Common myeloid progenitor, CD34-positive (primary cell): ENCODE data around the gene MRPL14.
A peak's percentile ranks its signal among the peaks of the same experiment; 100 is the strongest.

ENCODE experiments used
- CTCF ChIA-PET: fragments of 350-600 bp; sonication (Branson Sonifier 250); formaldehyde crosslinking; loops from one replicate; lab custom pipeline; 2021; ENCODE audit warnings: antibody characterized with exemption; lab: Charles Lee
- POLR2A ChIA-PET: fragments of 350-600 bp; sonication (Branson Sonifier 250); formaldehyde crosslinking; loops from one replicate; lab custom pipeline; 2021; ENCODE audit warnings: antibody characterized with exemption; lab: Charles Lee
- DNase-seq, 3 donors: peaks; one replicate each; pipeline versions ENCODE4 v3.0.0 to v3.0.0-alpha.2; 2013
- H3K27ac ChIP-seq, 2 experiments: 1 replicate in 1 of 2; 2 replicates in 1 of 2; pipeline ENCODE4 v1.7.0; 2013; ENCODE audit warnings: inconsistent platforms in 2 of 2, low read length in 2 of 2, mild to moderate bottlenecking in 2 of 2, low read depth in 1 of 2, moderate library complexity in 1 of 2; ENCODE audit not compliant: severe bottlenecking in 2 of 2, insufficient read depth in 1 of 2, poor library complexity in 1 of 2
- H3K27me3 ChIP-seq, 5 experiments: replicated peaks in 2 of 5; 1 replicate in 3 of 5; 2 replicates in 2 of 5; pipeline versions ENCODE4 v1.6.1 to v1.7.0; 2013; ENCODE audit warnings: low read length in 4 of 5, mild to moderate bottlenecking in 2 of 5, moderate library complexity in 2 of 5, inconsistent platforms in 1 of 5; ENCODE audit not compliant: insufficient read depth in 5 of 5, control insufficient read depth in 4 of 5
- H3K36me3 ChIP-seq, 4 experiments: 1 replicate in 2 of 4; 2 replicates in 2 of 4; pipeline versions ENCODE4 v1.6.1 to v1.7.0; 2013; ENCODE audit warnings: low read length in 3 of 4, control low read depth in 1 of 4, mild to moderate bottlenecking in 1 of 4; ENCODE audit not compliant: control insufficient read depth in 4 of 4, insufficient read depth in 4 of 4
- H3K4me1 ChIP-seq, 4 experiments: 1 replicate in 3 of 4; 2 replicates in 1 of 4; pipeline versions ENCODE4 v1.6.1 to v1.7.1; 2013; ENCODE audit warnings: low read length in 3 of 4, mild to moderate bottlenecking in 3 of 4, control low read depth in 1 of 4, inconsistent platforms in 1 of 4, moderate library complexity in 1 of 4; ENCODE audit not compliant: control insufficient read depth in 4 of 4, insufficient read depth in 4 of 4; ENCODE audit errors: control extremely low read depth in 1 of 4
- H3K4me3 ChIP-seq, 7 experiments: 1 replicate in 4 of 7; 2 replicates in 3 of 7; pipeline versions ENCODE4 v1.5.1 to v1.7.0; 2013; ENCODE audit warnings: mild to moderate bottlenecking in 7 of 7, low read length in 6 of 7, moderate library complexity in 6 of 7, inconsistent platforms in 2 of 7, low read depth in 2 of 7, control low read depth in 1 of 7; ENCODE audit not compliant: insufficient read depth in 4 of 7, control insufficient read depth in 1 of 7; ENCODE audit errors: extremely low read depth in 1 of 7
- H3K9me3 ChIP-seq, 5 experiments: 1 replicate in 4 of 5; 2 replicates in 1 of 5; pipeline versions ENCODE4 v1.6.1 to v1.7.1; 2013; ENCODE audit warnings: low read length in 4 of 5, mild to moderate bottlenecking in 2 of 5, inconsistent platforms in 1 of 5, low read depth in 1 of 5, moderate library complexity in 1 of 5; ENCODE audit not compliant: control insufficient read depth in 4 of 5, insufficient read depth in 2 of 5; ENCODE audit errors: control extremely low read depth in 1 of 5
- WGBS: methylation state at CpG from one replicate; pipeline ENCODE4 v1.1.5; 2013; ENCODE audit not compliant: insufficient coverage; 5-methylcytosine and 5-hydroxymethylcytosine counted together

MRPL14 gene

GRCh38 chr6:44128020-44128917 lies 1.0 kb upstream of the MRPL14 start:
- Histone ChIP-seq H3K4me3 (peak overlapping the region; percentile 44 to 82 (median 71)), H3K36me3 (peaks cover 0 to 4% (median 0%) of the 10 kb centered on the region in 4 experiments), H3K9me3 (no peaks in the 10 kb centered on the region), H3K27me3 (peaks cover 0 to 13% (median 9%) of the 10 kb centered on the region in 5 experiments), H3K4me1 (peaks cover 18 to 44% (median 31%) of the 10 kb centered on the region in 4 experiments), H3K27ac (peak overlapping the region in 1 of 2 experiments; percentile 5)
- DNase-seq: peak in 2 of 3 donors; percentile 29 to 46
- ChIA-PET CTCF (interaction anchor here (1.2 to 1.5 kb wide), 3 partner anchors 8 to 38 kb away, joined by 3 to 5 read pairs (median 3); no protein-coding TSS in a partner anchor), POLR2A (no interaction called here)
- WGBS: 11% methylated on average over 31 of the region's 49 CpGs

DNA sequence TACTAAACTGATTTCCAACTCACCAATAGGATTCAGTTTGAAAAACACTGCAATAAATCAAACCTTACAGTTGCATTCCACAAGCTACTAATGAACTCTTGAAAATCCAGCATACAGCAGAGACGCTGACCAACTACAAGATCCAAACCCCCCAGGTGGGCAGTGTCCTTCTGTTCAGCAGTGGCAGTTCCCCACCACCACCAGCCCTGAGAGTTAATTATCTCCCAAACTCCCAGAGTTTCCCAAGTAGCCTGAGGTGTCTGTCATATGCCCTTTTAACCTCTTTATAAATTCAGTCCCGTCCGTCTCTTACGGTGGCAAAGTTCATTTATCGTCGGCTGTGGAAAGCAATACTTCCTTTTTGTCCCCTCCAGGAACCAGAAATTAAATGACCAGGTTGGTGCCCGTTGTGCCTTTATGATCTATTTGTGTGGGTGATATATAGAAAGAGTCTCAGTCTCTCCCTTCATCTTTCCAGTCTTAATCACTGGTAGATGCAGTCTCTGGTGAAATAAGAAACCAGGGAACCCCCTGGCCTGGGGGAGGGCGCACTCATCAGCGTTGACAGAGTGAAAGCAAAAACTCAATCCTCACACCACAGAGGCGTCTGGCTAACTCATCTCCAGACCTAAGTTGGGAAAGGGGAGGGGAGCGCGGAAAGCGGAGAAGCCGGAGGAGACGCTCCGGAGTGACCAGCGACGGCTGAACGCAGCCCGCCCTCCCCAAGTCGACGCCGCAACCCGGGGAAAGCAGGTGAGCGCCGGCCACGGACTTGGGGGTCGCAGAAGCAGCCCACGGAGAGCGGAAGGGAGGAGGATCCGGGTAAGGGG lies 717 bp downstream of the MRPL14 start:
- Histone ChIP-seq H3K27me3 (peaks cover 0 to 13% (median 9%) of the 10 kb centered on the region in 5 experiments), H3K4me3 (peak overlapping the region; percentile 77 to 91 (median 85)), H3K9me3 (no peaks in the 10 kb centered on the region), H3K4me1 (peaks cover 28 to 56% (median 42%) of the 10 kb centered on the region in 4 experiments), H3K27ac (peak overlapping the region in 1 of 2 experiments; percentile 83), H3K36me3 (peaks cover 0 to 4% (median 0%) of the 10 kb centered on the region in 4 experiments)
- DNase-seq: peak; percentile 47 to 86 (median 79)
- WGBS: 6% methylated on average over 18 of the region's 31 CpGs
- ChIA-PET CTCF (no interaction called here), POLR2A (no interaction called here)

GRCh38 chr6:44123544-44123943 lies 3.7 kb downstream of the MRPL14 start:
- Histone ChIP-seq H3K4me1 (peaks cover 28 to 56% (median 40%) of the 10 kb centered on the region in 4 experiments), H3K36me3 (peaks cover 0 to 4% (median 0%) of the 10 kb centered on the region in 4 experiments), H3K9me3 (no peaks in the 10 kb centered on the region), H3K4me3 (no peak overlapping the region), H3K27me3 (peaks cover 0 to 27% (median 10%) of the 10 kb centered on the region in 5 experiments), H3K27ac (no peak overlapping the region)
- ChIA-PET POLR2A (interaction anchor here (0.6 kb wide), 1 partner anchor 207 kb away, joined by 3 read pairs; no protein-coding TSS in a partner anchor), CTCF (interaction anchor here (0.6 to 2.7 kb wide), 5 partner anchors 17 to 145 kb away, joined by 3 to 6 read pairs (median 3); no protein-coding TSS in a partner anchor)
- 100% methylated on average over 1 of the region's 2 CpGs for WGBS
- DNase-seq: no peak

DNA sequence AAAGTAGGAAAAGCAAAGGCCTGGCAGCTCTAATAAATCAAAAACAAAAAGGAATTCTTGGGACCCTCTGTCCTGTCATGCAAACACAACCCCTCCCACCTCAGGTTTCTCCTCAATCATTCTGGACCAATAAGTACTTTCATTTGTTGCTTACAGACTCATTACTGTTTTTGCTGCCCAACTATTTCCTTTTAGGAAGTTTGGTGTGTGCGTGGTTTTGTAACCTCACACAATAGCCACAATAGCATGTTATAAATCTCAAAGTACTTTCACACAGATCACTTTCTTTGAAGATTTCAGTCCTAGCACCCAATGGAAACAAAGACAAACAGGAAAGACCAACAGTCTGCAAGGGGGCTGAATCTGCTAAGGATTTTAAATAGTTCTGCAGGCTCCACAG lies 4.5 kb downstream of the MRPL14 start:
- CTCF ChIA-PET: interaction anchor here (0.7 to 2.7 kb wide), 3 partner anchors 23 to 112 kb away, joined by 3 to 6 read pairs (median 4); no protein-coding TSS in a partner anchor
- peaks cover 0 to 23% (median 6%) of the 10 kb centered on the region in 5 experiments for H3K27me3 ChIP-seq
- no CpG with 5 or more reads among the region's 1 CpG for WGBS
- H3K27ac ChIP-seq: no peak overlapping the region
- H3K36me3 ChIP-seq: peaks cover 0 to 9% (median 1%) of the 10 kb centered on the region in 4 experiments
- POLR2A ChIA-PET: no interaction called here
- H3K4me3 ChIP-seq: peak overlapping the region in 1 of 7 experiments; percentile 32
- H3K4me1 ChIP-seq: peaks cover 23 to 49% (median 35%) of the 10 kb centered on the region in 4 experiments
- peak; percentile 49 to 78 (median 75) for DNase-seq
- H3K9me3 ChIP-seq: no peaks in the 10 kb centered on the region

DNA sequence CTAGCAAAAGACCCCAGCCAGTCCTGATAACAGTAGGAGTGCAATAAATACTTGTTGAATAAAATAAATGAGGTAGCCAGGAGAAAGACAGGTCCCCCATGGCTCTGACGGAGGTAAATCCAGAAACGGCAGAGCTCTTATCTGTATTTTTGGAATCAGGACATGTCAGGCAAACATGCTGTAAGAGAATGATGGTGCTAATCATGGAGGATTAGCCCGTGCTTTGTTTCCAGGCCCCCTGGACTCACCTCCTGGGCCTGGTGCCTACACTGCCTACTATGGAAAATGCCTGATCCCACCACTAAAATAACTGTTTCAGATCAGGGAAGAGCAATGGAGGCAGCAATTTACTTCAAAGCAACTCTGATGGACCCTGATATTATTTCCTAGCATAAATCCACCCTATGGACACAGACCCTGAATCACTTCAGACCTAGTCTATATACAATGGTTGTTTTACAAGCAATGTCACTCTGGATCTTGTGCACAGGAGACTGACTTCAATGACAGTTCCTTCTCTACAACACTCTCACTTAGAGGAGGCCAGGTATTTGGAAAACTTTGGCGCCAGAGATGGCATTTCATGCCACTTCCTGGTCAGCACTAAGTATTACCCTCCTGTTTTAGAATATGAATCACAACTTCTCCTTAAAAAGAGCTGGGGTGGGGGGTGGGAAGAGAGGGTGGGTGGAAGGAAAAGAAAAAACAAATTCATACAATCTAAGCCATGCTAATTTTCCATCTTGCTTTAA lies 6.4 kb downstream of the MRPL14 start:
- peaks cover 0 to 11% (median 2%) of the 10 kb centered on the region in 4 experiments for H3K36me3 ChIP-seq
- no peaks in the 10 kb centered on the region for H3K9me3 ChIP-seq
- ChIA-PET POLR2A (no interaction called here), CTCF (interaction anchor here (0.6 to 1.5 kb wide), 2 partner anchors 8 to 58 kb away, joined by 3 to 5 read pairs; no protein-coding TSS in a partner anchor)
- no peak overlapping the region for H3K4me3 ChIP-seq
- peaks cover 14 to 36% (median 27%) of the 10 kb centered on the region in 4 experiments for H3K4me1 ChIP-seq
- no peak overlapping the region for H3K27ac ChIP-seq
- WGBS: 92% methylated on average over 3 of the region's 4 CpGs
- peaks cover 0 to 23% (median 6%) of the 10 kb centered on the region in 5 experiments for H3K27me3 ChIP-seq
- DNase-seq: no peak

- Histone ChIP-seq H3K36me3 (peaks cover 2 to 19% (median 6%) of the 10 kb centered on the region in 4 experiments), H3K27me3 (peaks cover 0 to 18% (median 6%) of the 10 kb centered on the region in 5 experiments), H3K4me3 (no peak overlapping the region), H3K9me3 (no peaks in the 10 kb centered on the region), H3K27ac (no peak overlapping the region), H3K4me1 (peaks cover 14 to 25% (median 21%) of the 10 kb centered on the region in 4 experiments)
- no peak for DNase-seq
- CTCF ChIA-PET: interaction anchor here (1.5 to 2.0 kb wide), 3 partner anchors 9 to 149 kb away, joined by 5 read pairs; no protein-coding TSS in a partner anchor
- POLR2A ChIA-PET: no interaction called here
- WGBS: 100% methylated on average over 3 of the region's 5 CpGs
Observed at GRCh38 chr6:44119704-44120262, 7.5 kb downstream of the MRPL14 start.
